Activated naive CD8-positive, alpha-beta T cell treated with anti-CD3 and anti-CD28 coated beads, Interleukin-2, amount 50 U/mL, for 16 hours (primary cell): ENCODE data around the gene RAE1.
"Not testable (repeated sequence)": the region's sequence is repeated elsewhere in the genome, so short reads cannot be mapped to it uniquely, and the experiment has no call there.

Experiments used
- DNase-seq: peaks from one replicate; pipeline ENCODE4 v3.0.0-alpha.2; 2020; ENCODE audit warnings: low read depth, low spot score

RAE1 gene

DNA sequence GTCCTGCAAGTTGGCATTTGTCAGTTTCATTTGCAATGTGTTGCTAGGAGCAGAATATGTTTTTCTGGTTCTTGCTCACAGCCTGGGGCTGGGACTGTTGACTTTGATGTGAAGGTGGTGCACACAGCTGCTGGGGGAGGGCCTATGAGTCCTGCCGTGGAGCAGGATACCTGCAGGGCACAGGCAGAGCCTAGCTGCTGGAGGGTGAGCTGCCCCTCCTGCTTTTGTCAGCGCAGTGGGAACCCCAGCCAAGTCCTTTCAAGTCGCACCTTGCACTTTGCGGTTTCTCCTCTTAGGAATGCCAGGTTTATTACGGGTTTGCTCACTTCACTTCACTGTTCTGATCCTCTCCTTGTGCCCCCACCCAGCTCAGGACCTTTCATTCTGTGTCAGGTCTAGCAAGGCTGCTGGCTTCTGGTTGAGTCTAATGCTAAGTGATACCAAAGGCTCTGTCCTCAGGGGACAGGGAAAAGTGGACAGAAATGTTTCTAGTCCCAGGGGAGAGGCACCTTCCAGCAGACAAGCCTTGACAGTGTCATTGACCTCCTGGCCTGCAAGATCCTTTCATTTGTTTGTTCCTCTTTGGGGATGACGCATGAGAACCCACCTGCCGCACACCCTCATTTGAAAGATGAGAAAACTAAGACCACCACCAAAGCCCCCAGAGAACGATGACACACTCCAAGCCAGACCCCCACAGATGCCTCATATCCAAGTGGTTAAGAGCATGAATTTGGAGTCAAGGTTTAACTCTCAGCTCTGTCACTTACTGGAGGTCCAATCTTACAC, 24.2 kb upstream of the RAE1 start:
- DNase-seq = no peak

- DNase-seq = no peak
These were observed 23.2 kb upstream of the RAE1 start for GRCh38 chr20:57327820-57328219.

DNA sequence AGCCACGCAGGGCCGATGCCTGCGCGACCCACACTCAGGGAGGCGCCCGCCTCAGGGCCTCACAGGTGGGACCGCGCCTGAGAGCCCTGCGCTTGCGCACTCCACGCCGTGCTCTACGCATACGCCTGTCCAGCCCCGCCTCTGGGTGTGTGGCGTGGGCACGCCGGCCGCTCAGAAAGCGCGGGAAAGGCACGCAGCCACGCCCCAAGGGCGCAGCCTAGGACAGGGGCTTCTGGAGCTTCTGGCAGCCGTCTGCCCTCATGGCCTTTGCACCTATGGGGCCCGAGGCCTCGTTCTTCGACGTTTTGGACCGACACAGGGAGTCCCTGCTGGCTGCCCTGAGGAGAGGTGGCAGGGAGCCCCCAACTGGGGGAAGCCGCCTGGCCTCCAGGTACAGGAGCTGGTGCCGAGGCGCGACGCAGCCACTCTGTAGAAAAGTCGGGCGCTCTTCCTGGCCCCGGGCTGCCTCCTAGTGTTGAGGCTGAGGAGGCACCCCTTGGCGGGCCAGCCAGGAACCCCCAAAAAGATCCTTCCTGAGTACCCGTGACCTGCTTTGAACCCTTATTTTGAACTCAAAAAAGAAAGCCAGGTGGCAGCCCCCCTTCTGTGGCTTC, 21.3 kb upstream of the RAE1 start, which contains the start of gene SPO11:
TSS of gene SPO11 (plus strand) at position 196 of the 614 bp plus-strand sequence. CDS start at position 261, 65 bp downstream.
- no peak for DNase-seq

DNA sequence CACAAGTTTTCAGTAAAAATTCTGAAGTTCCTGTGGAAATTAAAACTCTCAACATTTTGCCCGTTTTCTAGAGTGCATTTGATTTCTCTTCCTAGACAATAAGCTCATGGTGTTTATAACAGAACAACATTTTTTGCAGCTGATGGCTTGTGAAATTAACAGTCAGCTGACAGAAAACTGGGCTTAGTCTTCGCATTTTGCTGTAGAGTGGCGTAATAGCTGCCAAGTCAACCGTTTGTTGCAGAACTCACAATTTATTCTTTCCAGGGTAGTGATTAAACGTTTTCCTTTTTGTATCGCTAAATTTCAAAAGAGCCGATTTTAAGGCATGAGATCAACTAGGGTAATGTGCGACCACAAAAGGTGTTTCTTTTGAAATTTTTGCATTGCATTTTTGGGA, 20.1 kb upstream of the RAE1 start:
- DNase-seq = no peak

DNA sequence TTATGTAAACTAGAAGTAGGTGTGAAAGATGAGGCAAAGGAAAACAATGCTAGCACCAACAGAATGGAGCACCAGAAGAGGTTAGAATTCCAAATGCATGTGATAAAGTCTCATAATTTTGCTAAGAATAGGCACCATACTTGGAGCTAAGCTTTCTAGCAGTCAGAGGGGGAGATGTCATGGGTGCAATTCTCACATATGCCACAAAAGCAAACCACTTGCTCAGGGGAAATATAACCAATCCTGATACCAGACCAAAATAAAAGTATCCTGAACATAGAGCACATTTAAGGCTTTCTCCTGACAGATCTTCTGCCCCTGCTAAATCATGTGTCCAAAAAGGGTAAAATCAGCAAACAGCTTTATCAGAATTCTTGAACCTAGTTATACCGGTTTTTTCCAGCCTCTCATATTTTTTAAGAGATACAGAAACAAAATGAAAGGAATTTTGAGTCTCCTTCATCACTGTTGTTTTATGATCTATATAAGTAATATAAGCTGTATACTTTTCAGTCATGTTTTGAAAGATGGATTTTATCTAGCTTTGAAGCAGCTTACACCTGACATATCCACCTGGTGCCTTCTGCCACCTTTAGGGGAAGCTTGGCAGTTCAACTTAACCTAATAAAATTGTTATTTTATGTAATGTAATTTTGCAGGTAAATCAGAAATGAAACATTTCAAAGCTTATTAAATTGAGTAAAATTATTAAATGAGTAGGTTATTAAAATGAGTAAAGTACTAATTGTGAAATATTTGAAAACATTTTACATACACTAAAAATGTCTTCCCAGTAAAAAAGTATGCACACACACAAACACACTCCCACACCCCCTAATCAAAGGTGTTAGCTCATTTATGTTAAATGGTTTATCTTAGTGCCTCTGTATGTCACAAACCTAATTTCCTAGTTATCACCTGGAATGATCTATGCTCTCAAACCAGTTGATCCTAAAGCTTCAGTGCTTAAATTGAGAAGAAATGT, 18.7 kb upstream of the RAE1 start:
- no peak for DNase-seq

DNA sequence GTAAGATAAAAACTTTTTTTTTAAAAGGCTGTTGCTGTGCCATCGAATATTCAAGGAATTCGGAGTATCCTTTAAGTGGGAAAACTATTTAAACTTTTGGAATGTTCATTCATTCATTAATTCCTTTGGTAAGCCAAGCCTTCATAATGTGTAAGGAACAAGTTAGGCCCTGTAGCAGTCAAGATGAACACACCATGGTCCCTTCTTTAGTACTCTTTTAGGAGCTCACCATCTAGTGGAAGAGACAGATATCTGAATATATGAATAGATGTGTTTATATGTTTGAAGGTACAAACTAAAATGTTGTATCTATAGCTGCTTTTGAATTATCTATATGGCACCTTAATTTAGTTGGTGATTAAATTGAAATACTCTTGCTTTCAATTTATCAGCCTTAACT, 15.7 kb upstream of the RAE1 start:
- no peak for DNase-seq

DNA sequence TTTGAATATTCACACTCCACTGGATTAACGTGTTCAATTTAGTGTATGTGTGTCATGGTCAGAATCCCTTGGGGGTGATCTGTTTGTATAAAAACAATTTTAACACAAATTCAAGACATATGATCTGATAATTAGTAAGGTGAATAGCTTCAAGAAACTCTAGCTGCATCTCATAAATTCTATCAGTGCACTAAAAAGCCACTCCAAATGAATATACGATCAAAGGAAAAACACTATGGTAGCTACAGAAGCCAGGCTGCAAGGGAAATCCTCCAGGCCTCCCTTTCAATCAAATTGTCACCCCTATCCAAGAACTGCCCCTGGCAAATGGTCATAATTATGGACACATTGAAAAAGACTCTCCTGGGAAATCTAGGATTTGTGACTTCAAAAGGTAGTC, 9.4 kb upstream of the RAE1 start:
- DNase-seq = no peak

DNA sequence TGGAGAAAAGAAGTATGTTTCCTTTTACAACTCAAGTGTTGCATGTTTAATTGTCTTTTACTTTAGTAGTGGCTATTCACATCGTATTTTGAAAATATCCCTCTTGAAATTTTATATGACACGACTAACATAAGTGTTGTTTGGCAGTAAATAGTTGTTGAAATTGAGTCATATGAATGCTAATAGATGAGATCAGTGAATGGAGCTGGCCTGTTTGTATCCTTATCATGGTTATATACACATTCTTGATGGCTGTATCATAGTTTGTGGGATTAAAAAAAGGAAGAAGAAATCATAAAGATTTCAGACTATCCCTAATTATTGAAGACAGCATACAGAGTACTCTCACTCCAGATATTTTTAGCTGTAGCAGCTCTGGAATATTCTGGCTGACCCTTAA, 8.2 kb upstream of the RAE1 start:
- no peak for DNase-seq

DNA sequence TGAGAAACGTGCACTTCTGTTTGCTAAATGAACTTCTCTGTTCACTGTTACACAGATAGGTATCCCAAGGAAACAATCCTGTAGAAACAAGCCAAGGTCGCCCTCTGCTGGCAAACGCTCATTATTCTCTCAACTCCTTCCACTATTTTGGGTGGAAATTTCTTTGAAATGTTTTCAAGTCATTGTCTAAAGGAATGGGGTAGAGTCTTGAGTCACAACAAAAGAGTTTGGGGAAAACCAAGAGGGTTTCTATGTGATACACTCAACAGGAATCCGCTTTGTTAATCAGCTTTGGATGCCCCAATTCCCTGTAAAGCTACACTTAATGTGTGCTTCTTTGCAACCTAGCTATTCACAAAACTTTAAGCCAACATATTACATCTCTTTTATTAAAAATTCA, 4.6 kb upstream of the RAE1 start:
- DNase-seq = peak; percentile 28

- DNase-seq = no peak
These were observed 3.7 kb upstream of the RAE1 start for GRCh38 chr20:57347393-57347792.

DNA sequence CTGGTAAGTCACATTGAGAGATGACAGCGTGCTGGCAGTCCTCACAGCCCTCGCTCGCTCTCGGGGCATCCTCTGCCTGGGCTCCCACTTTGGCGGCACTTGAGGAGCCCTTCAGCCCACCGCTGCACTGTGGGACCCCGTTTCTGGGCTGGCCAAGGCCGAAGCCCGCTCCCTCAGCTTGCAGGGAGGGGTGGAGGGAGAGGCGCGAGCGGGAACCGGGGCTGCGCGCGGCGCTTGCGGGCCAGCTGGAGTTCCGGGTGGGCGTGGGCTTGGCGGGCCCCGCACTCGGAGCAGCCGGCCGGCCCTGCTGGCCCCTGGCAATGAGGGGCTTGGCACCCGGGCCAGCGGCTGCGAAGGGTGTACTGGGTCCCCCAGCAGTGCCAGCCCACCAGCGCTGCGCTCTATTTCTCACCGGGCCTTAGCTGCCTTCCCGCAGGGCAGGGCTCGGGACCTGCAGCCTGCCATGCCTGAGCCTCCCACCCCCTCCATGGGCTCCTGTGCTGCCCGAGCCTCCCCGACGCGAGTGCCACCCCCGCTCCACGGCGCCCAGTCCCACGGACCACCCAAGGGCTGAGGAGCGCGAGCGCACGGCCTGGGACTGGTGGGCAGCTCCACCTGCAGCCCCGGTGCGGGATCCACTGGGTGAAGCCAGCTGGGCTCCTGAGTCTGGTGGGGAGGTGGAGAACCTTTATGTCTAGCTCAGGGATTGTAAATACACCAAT, 2.7 kb upstream of the RAE1 start:
- DNase-seq = not testable (repeated sequence)

- DNase-seq = not testable (repeated sequence)
These were observed 2.0 kb upstream of the RAE1 start for GRCh38 chr20:57348922-57349574.

GRCh38 chr20:57350081-57350710, 859 bp upstream of the RAE1 start:
- no peak for DNase-seq

DNA sequence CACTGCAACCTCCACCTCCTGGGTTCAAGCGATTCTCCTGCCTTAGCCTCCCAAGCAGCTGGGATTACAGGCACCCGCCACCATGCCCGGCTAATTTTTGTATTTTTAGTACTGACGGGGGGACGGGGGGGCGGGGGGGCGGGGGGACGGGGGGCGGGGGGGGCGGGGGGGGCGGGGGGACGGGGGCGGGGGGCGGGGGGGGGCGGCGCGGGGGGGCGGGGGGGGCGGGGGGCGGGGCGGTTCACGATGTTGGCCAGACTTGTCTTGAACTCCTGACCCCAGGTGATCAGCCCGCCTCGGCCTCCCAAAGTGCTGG, 371 bp upstream of the RAE1 start:
- not testable (repeated sequence) for DNase-seq

- no peak for DNase-seq
These were observed 1.2 kb downstream of the RAE1 start for GRCh38 chr20:57352305-57352704.

- DNase-seq = no peak
These were observed 2.3 kb downstream of the RAE1 start for GRCh38 chr20:57353351-57353750.

- no peak for DNase-seq
These were observed 10.5 kb downstream of the RAE1 start for GRCh38 chr20:57361517-57361916.

GRCh38 chr20:57364451-57364850, 13.4 kb downstream of the RAE1 start:
- no peak for DNase-seq

GRCh38 chr20:57369596-57369995, 18.5 kb downstream of the RAE1 start:
- DNase-seq = no peak

- DNase-seq = no peak
These were observed 19.3 kb downstream of the RAE1 start for GRCh38 chr20:57370316-57370715.

- DNase-seq = no peak
These were observed 20.3 kb downstream of the RAE1 start for GRCh38 chr20:57371363-57371762.
